Mammary epithelial cell (primary cell): ENCODE results near the gene FZR1.

Experiments used
- CTCF ChIP-seq, 2 donors: IDR thresholded peaks in 1 of 2; conservative IDR thresholded peaks in 1 of 2; 2 replicates each; pipeline ENCODE4 v1.5.1; 2011 to 2012; ENCODE audit warnings: inconsistent platforms in 2 of 2, low read length in 2 of 2, mild to moderate bottlenecking in 2 of 2, control low read depth in 1 of 2, low read depth in 1 of 2; ENCODE audit not compliant: insufficient read depth in 1 of 2; ENCODE audit errors: extremely low read depth in 1 of 2
- EZH2 ChIP-seq: IDR thresholded peaks from 2 replicates; pipeline ENCODE4 v1.6.1; 2012; ENCODE audit warnings: low read length, inconsistent platforms, borderline replicate concordance

- peak in 1 of 2 donors; percentile 46 for TF ChIP-seq CTCF (conservative IDR thresholded peaks at IDR 0.05 in 1 of 2, IDR thresholded peaks at IDR 0.05 in 1 of 2; ENCODE audit: extremely low read depth in 1 of 2, insufficient read depth in 1 of 2, low read depth in 1 of 2, low read length in 2 of 2)
- no peak for TF ChIP-seq EZH2
These were observed 80.1 kb downstream of the FZR1 start for GRCh38 chr19:3586127-3586626.
